GM12865 (cell line): ENCODE data around the gene EBPL.

ENCODE experiments used
- DNase-seq: peaks from one replicate; pipeline ENCODE4 v3.0.0; 2010; ENCODE audit warnings: low read depth
- H3K4me3 ChIP-seq: 2 replicates; pipeline ENCODE4 v1.5.1; 2011; ENCODE audit warnings: mild to moderate bottlenecking, low read depth, low read length, control low read depth
- CTCF ChIP-seq: IDR thresholded peaks from 2 replicates; pipeline ENCODE4 v1.5.1; 2011; ENCODE audit warnings: low read length, control low read depth, low read depth, inconsistent platforms; ENCODE audit not compliant: insufficient read depth; ENCODE audit errors: missing control alignments

The EBPL gene

GRCh38 chr13:49627831-49628652 lies 63.2 kb downstream of the EBPL start, which contains the start of gene ARL11:
Gene ARL11, plus strand, starts transcription at chr13:49628507. Its CDS starts 1,941 bp downstream, at chr13:49630448.
- peak within 1 kb of the TSS; percentile 88 for H3K4me3 ChIP-seq
- DNase-seq, result peak; percentile 89
- TF ChIP-seq CTCF, result no peak

GRCh38 chr13:49625392-49626079 lies 65.8 kb downstream of the EBPL start:
- DNase-seq, result no peak

GRCh38 chr13:49624229-49624628 lies 67.1 kb downstream of the EBPL start:
- no peak for TF ChIP-seq CTCF
- no peak overlapping the region for H3K4me3 ChIP-seq
- DNase-seq, result no peak

More at GRCh38 chr13:49625392-49626079, 65.8 kb downstream of the EBPL start:
- no peak overlapping the region for H3K4me3 ChIP-seq
- no peak for TF ChIP-seq CTCF

- no peak overlapping the region for H3K4me3 ChIP-seq
- DNase-seq, result no peak
- TF ChIP-seq CTCF, result no peak
Observed at GRCh38 chr13:49622174-49622946, 68.9 kb downstream of the EBPL start.

- no peak for TF ChIP-seq CTCF
- DNase-seq, result peak; percentile 72
- H3K4me3 ChIP-seq, result peak overlapping the region; percentile 53
Observed at GRCh38 chr13:49620170-49620621, 71.1 kb downstream of the EBPL start.

- no peak overlapping the region for H3K4me3 ChIP-seq
- TF ChIP-seq CTCF, result no peak
- DNase-seq, result no peak
Observed at GRCh38 chr13:49616676-49617065, 74.6 kb downstream of the EBPL start.
